Left ventricle myocardium inferior (tissue), 1 donor: ENCODE measurements around the gene SH3BGRL2. TPM values are rescaled to one million over a fixed set of nuclear protein-coding genes. Genes with fewer than 3 reads are reported as not detected.
"Not testable (repeated sequence)": the region's sequence is repeated elsewhere in the genome, so short reads cannot be mapped to it uniquely, and the experiment has no call there.

Experiments used
- DNase-seq: peaks from one replicate; pipeline ENCODE4 v3.0.0-alpha.2; 2020
- H3K27ac ChIP-seq: fragments of 200-600 bp; replicated peaks from 2 replicates; pipeline ENCODE4 v1.8.0; 2021
- H3K27me3 ChIP-seq: fragments of 200-600 bp; 2 replicates; pipeline ENCODE4 v1.8.0; 2021; ENCODE audit warnings: low read depth
- H3K36me3 ChIP-seq: fragments of 200-600 bp; 2 replicates; pipeline ENCODE4 v1.8.0; 2021
- H3K4me1 ChIP-seq: fragments of 200-600 bp; 2 replicates; pipeline ENCODE4 v1.8.0; 2021
- H3K4me3 ChIP-seq: fragments of 200-600 bp; 2 replicates; pipeline ENCODE4 v1.8.0; 2021; ENCODE audit warnings: mild to moderate bottlenecking, moderate library complexity
- H3K9me3 ChIP-seq: fragments of 200-600 bp; replicated peaks from 2 replicates; pipeline ENCODE4 v1.8.0; 2021
- CTCF ChIP-seq: fragments of 200-600 bp; IDR thresholded peaks from 2 replicates; pipeline ENCODE4 v1.8.0; 2021; ENCODE audit warnings: antibody characterized with exemption, mild to moderate bottlenecking, borderline replicate concordance
- intact Hi-C: fragments of 100-400 bp; cut with micrococcal nuclease; formaldehyde crosslinking; loops from one replicate; pipeline ENCODE4 v1.11.0; 2022
- total RNA-seq: library from RNA; stranded (reverse); fragmentation: NEBNext Ultra II Directional; extraction: Animal tissue kit (Norgen Biotek cat#: 25700); gene quantifications from one replicate; pipeline ENCODE4 v1.2.1, GENCODE V29; 2021
- donor health status: DM: no; HTN: yes; CAD: no; lungs with severe emphysema.

Gene SH3BGRL2
- total RNA-seq, 1 donor from 2014 or later = 5.8 TPM

- peak; percentile 57 for TF ChIP-seq CTCF
- peaks cover 16% of the 10 kb centered on the region for H3K36me3 ChIP-seq
- no peak for DNase-seq
- H3K27me3 ChIP-seq = no peaks in the 10 kb centered on the region
- H3K27ac ChIP-seq = peak overlapping the region; percentile 75
- H3K9me3 ChIP-seq = peaks cover 11% of the 10 kb centered on the region
- H3K4me3 ChIP-seq = no peak overlapping the region
- intact Hi-C loops = no loop called here
- H3K4me1 ChIP-seq = peaks cover 50% of the 10 kb centered on the region
These were observed 41.5 kb downstream of the SH3BGRL2 start for GRCh38 chr6:79672631-79673111.

- no peak for TF ChIP-seq CTCF
- peaks cover 47% of the 10 kb centered on the region for H3K4me1 ChIP-seq
- H3K4me3 ChIP-seq = no peak overlapping the region
- DNase-seq = no peak
- H3K9me3 ChIP-seq = peaks cover 11% of the 10 kb centered on the region
- intact Hi-C loops = no loop called here
- peaks cover 24% of the 10 kb centered on the region for H3K36me3 ChIP-seq
- no peak overlapping the region for H3K27ac ChIP-seq
- no peaks in the 10 kb centered on the region for H3K27me3 ChIP-seq
These were observed 42.8 kb downstream of the SH3BGRL2 start for GRCh38 chr6:79673947-79674346.

- Histone ChIP-seq H3K27me3 (no peaks in the 10 kb centered on the region), H3K4me3 (no peak overlapping the region), H3K9me3 (peaks cover 11% of the 10 kb centered on the region), H3K36me3 (peaks cover 24% of the 10 kb centered on the region), H3K4me1 (peaks cover 25% of the 10 kb centered on the region), H3K27ac (no peak overlapping the region)
- no peak for TF ChIP-seq CTCF
- DNase-seq = no peak
- intact Hi-C loops = no loop called here
These were observed 45.9 kb downstream of the SH3BGRL2 start for GRCh38 chr6:79676785-79677736.

- H3K4me3 ChIP-seq, H3K27ac ChIP-seq, H3K27me3 ChIP-seq, H3K9me3 ChIP-seq, intact Hi-C loops, DNase-seq: not testable (repeated sequence)
- Histone ChIP-seq H3K36me3 (peaks cover 11% of the 10 kb centered on the region), H3K4me1 (peaks cover 31% of the 10 kb centered on the region)
These were observed 51.6 kb downstream of the SH3BGRL2 start for GRCh38 chr6:79682682-79683081.

GRCh38 chr6:79684876-79685275 lies 53.7 kb downstream of the SH3BGRL2 start:
- peaks cover 36% of the 10 kb centered on the region for H3K4me1 ChIP-seq
- no peak for TF ChIP-seq CTCF
- intact Hi-C loops = no loop called here
- no peak overlapping the region for H3K4me3 ChIP-seq
- H3K27me3 ChIP-seq = no peaks in the 10 kb centered on the region
- no peaks in the 10 kb centered on the region for H3K9me3 ChIP-seq
- no peak for DNase-seq
- peaks cover 4% of the 10 kb centered on the region for H3K36me3 ChIP-seq
- peak overlapping the region; percentile 3 for H3K27ac ChIP-seq
